Gastroesophageal sphincter (tissue), 4 donors: ENCODE data around the gene DUSP23. TPM values are rescaled to one million over a fixed set of nuclear protein-coding genes. Genes with fewer than 3 reads are reported as not detected.

Experiments
- ATAC-seq: fragments of 150-250 bp; one replicate; pipeline ENCODE4 v1.9.1; 2016; ENCODE audit warnings: mild to moderate bottlenecking, moderate library complexity
- H3K27ac ChIP-seq, 4 donors: fragments of 200-600 bp; sonication (generic) in 3 of 4; 1 replicate in 3 of 4; 2 replicates in 1 of 4; pipeline ENCODE4 v1.5.1; 2016 to 2019
- H3K27me3 ChIP-seq: fragments of 200-600 bp; sonication (generic); one replicate; pipeline ENCODE4 v1.5.1; 2019
- H3K36me3 ChIP-seq, 2 donors: fragments of 200-600 bp; sonication (generic); one replicate each; pipeline ENCODE4 v1.5.1; 2019; ENCODE audit warnings: control low read depth in 1 of 2
- H3K4me1 ChIP-seq, 3 donors: fragments of 200-600 bp; sonication (generic); 1 replicate in 2 of 3; 2 replicates in 1 of 3; pipeline ENCODE4 v1.5.1; 2016 to 2019; ENCODE audit warnings: control low read depth in 2 of 3
- H3K4me3 ChIP-seq, 2 donors: fragments of 200-600 bp; sonication (generic); one replicate each; pipeline ENCODE4 v1.5.1; 2019; ENCODE audit warnings: mild to moderate bottlenecking in 1 of 2, moderate library complexity in 1 of 2
- H3K9me3 ChIP-seq, 3 donors: fragments of 200-600 bp; sonication (generic); one replicate each; pipeline ENCODE4 v1.5.1; 2017 to 2019; ENCODE audit warnings: control low read depth in 2 of 3
- CTCF ChIP-seq, 4 experiments: fragments of 200-600 bp in 2 of 4; fragments of 450-650 bp in 2 of 4; sonication (generic) in 1 of 4; IDR thresholded peaks; one replicate each; pipeline ENCODE4 v1.5.1; 2017 to 2019; ENCODE audit warnings: antibody characterized with exemption in 4 of 4, mild to moderate bottlenecking in 2 of 4, moderate library complexity in 2 of 4
- EP300 ChIP-seq: sonication (generic); formaldehyde crosslinking; IDR thresholded peaks from one replicate; pipeline ENCODE4 v1.6.1; 2017; ENCODE audit warnings: antibody characterized with exemption, mild to moderate bottlenecking
- POLR2A ChIP-seq, 2 donors: fragments of 450-650 bp; IDR thresholded peaks; one replicate each; pipeline ENCODE4 v1.6.1; 2017; ENCODE audit warnings: antibody characterized with exemption in 2 of 2, mild to moderate bottlenecking in 2 of 2, moderate library complexity in 1 of 2
- POLR2AphosphoS5 ChIP-seq: sonication (generic); formaldehyde crosslinking; IDR thresholded peaks from one replicate; pipeline ENCODE4 v1.6.1; 2017; ENCODE audit warnings: antibody characterized with exemption
- WGBS, 2 donors: methylation state at CpG; one replicate each; pipeline ENCODE4 v1.1.5; 2018; ENCODE audit warnings: low coverage in 1 of 2; 5-methylcytosine and 5-hydroxymethylcytosine counted together
- total RNA-seq, 4 donors: library from RNA; depleted of rRNA; stranded (reverse); fragments of >200 nt; gene quantifications; one replicate each; pipeline ENCODE4 v1.1.0, GENCODE V29; 2016

The DUSP23 gene
- total RNA-seq, 4 donors from 2014 or later: 45.9 to 64.3 (median 56.4) TPM

- 74 to 80% methylated on average over 2 of the region's 2 CpGs for WGBS, 2 donors
Observed at GRCh38 chr1:159771127-159771895, 9.5 kb upstream of the DUSP23 start.

GRCh38 chr1:159774465-159774864, 6.3 kb upstream of the DUSP23 start:
- Histone ChIP-seq H3K4me1 (peaks cover 0 to 9% (median 0%) of the 10 kb centered on the region in 3 donors), H3K9me3 (no peaks in the 10 kb centered on the region), H3K27me3 (no peaks in the 10 kb centered on the region), H3K4me3 (no peak overlapping the region), H3K27ac (peak overlapping the region in 1 of 4 donors; percentile 20), H3K36me3 (no peaks in the 10 kb centered on the region)
- WGBS, 2 donors: 60 to 81% methylated on average over 2 of the region's 2 CpGs
- TF ChIP-seq CTCF (IDR thresholded peaks at IDR 0.05): no peak
- no peak for TF ChIP-seq EP300
- no peak for TF ChIP-seq POLR2AphosphoS5
- no peak for TF ChIP-seq POLR2A (IDR thresholded peaks at IDR 0.05)
- ATAC-seq: no peak

More at GRCh38 chr1:159771127-159771895, 9.5 kb upstream of the DUSP23 start:
- Histone ChIP-seq H3K4me3 (no peak overlapping the region), H3K36me3 (no peaks in the 10 kb centered on the region), H3K27ac (no peak overlapping the region), H3K9me3 (no peaks in the 10 kb centered on the region), H3K27me3 (no peaks in the 10 kb centered on the region), H3K4me1 (no peaks in the 10 kb centered on the region)
- no peak for TF ChIP-seq POLR2AphosphoS5
- TF ChIP-seq CTCF (IDR thresholded peaks at IDR 0.05): no peak
- TF ChIP-seq POLR2A (IDR thresholded peaks at IDR 0.05): no peak
- no peak for TF ChIP-seq EP300
- ATAC-seq: no peak

- Histone ChIP-seq H3K9me3 (no peaks in the 10 kb centered on the region), H3K27ac (no peak overlapping the region), H3K4me1 (peaks cover 0 to 20% (median 3%) of the 10 kb centered on the region in 3 donors), H3K4me3 (no peak overlapping the region), H3K36me3 (no peaks in the 10 kb centered on the region), H3K27me3 (no peaks in the 10 kb centered on the region)
- no peak for ATAC-seq
- 83 to 87% methylated on average over 2 of the region's 2 CpGs for WGBS, 2 donors
- TF ChIP-seq EP300 (no peak), CTCF (IDR thresholded peaks at IDR 0.05) (no peak), POLR2A (IDR thresholded peaks at IDR 0.05) (no peak), POLR2AphosphoS5 (no peak)
Observed at GRCh38 chr1:159775716-159776115, 5.0 kb upstream of the DUSP23 start.

- no peaks in the 10 kb centered on the region for H3K27me3 ChIP-seq
- TF ChIP-seq EP300 (no peak), POLR2AphosphoS5 (no peak), POLR2A (IDR thresholded peaks at IDR 0.05) (no peak), CTCF (IDR thresholded peaks at IDR 0.05) (no peak)
- ATAC-seq: no peak
- WGBS, 2 donors: 65 to 70% methylated on average over 2 to 4 of the region's 4 CpGs
- no peaks in the 10 kb centered on the region for H3K36me3 ChIP-seq
- H3K27ac ChIP-seq: peak overlapping the region in 2 of 4 donors; percentile 41 to 50
- peaks cover 0 to 30% (median 3%) of the 10 kb centered on the region in 3 donors for H3K4me1 ChIP-seq
- no peaks in the 10 kb centered on the region for H3K9me3 ChIP-seq
- H3K4me3 ChIP-seq: peak overlapping the region in 1 of 2 donors; percentile 5
Observed at GRCh38 chr1:159778266-159778665, 2.5 kb upstream of the DUSP23 start.

GRCh38 chr1:159779403-159779851, 1.3 kb upstream of the DUSP23 start:
- no peaks in the 10 kb centered on the region for H3K27me3 ChIP-seq
- no peaks in the 10 kb centered on the region for H3K36me3 ChIP-seq
- 30 to 40% methylated on average over 2 of the region's 2 CpGs for WGBS, 2 donors
- peak overlapping the region in 1 of 2 donors; percentile 5 for H3K4me3 ChIP-seq
- peak; percentile 72 for TF ChIP-seq POLR2AphosphoS5
- TF ChIP-seq EP300: no peak
- H3K27ac ChIP-seq: peak overlapping the region in 3 of 4 donors; percentile 12 to 86 (median 40)
- no peak for ATAC-seq
- peaks cover 0 to 30% (median 3%) of the 10 kb centered on the region in 3 donors for H3K4me1 ChIP-seq
- no peaks in the 10 kb centered on the region for H3K9me3 ChIP-seq
